COLO668 (cell line): ENCODE data around the gene ERBB4.
"Not testable (repeated sequence)": the region's sequence is repeated elsewhere in the genome, so short reads cannot be mapped to it uniquely, and the experiment has no call there.

Experiments used
- DNase-seq: peaks from one replicate; lab custom pipeline; 2025; ENCODE audit not compliant: unreplicated experiment; lab: John Stamatoyannopoulos, UW

ERBB4 gene

GRCh38 chr2:212027681-212028628 lies 510.6 kb downstream of the ERBB4 start:
- no peak for DNase-seq

- no peak for DNase-seq
Measured at GRCh38 chr2:212024040-212024439, 514.6 kb downstream of the ERBB4 start.

- no peak for DNase-seq
Measured at GRCh38 chr2:212022966-212023365, 515.6 kb downstream of the ERBB4 start.

- DNase-seq, result no peak
Measured at GRCh38 chr2:212021947-212022346, 516.7 kb downstream of the ERBB4 start.

- no peak for DNase-seq
Measured at GRCh38 chr2:212015588-212015987, 523.0 kb downstream of the ERBB4 start.

GRCh38 chr2:212013626-212014025 lies 525.0 kb downstream of the ERBB4 start:
- no peak for DNase-seq

- DNase-seq, result not testable (repeated sequence)
Measured at GRCh38 chr2:212010305-212010704, 528.3 kb downstream of the ERBB4 start.

- no peak for DNase-seq
Measured at GRCh38 chr2:212007972-212008371, 530.6 kb downstream of the ERBB4 start.

- DNase-seq, result peak; percentile 36
Measured at GRCh38 chr2:212005085-212005671, 533.4 kb downstream of the ERBB4 start.

- no peak for DNase-seq
Measured at GRCh38 chr2:212001325-212001724, 537.3 kb downstream of the ERBB4 start.

GRCh38 chr2:211996857-211997256 lies 541.7 kb downstream of the ERBB4 start:
- DNase-seq, result no peak

GRCh38 chr2:211994806-211995205 lies 543.8 kb downstream of the ERBB4 start:
- no peak for DNase-seq

GRCh38 chr2:211990335-211990734 lies 548.3 kb downstream of the ERBB4 start:
- no peak for DNase-seq

GRCh38 chr2:211986313-211986712 lies 552.3 kb downstream of the ERBB4 start:
- no peak for DNase-seq

- DNase-seq, result no peak
Measured at GRCh38 chr2:211985393-211985792, 553.2 kb downstream of the ERBB4 start.

GRCh38 chr2:211982162-211982561 lies 556.4 kb downstream of the ERBB4 start:
- no peak for DNase-seq

GRCh38 chr2:211981451-211981850 lies 557.2 kb downstream of the ERBB4 start:
- DNase-seq, result no peak

- DNase-seq, result no peak
Measured at GRCh38 chr2:211976076-211976475, 562.5 kb downstream of the ERBB4 start.

- no peak for DNase-seq
Measured at GRCh38 chr2:211967234-211967633, 571.4 kb downstream of the ERBB4 start.

GRCh38 chr2:211963969-211964368 lies 574.6 kb downstream of the ERBB4 start:
- DNase-seq, result no peak

- no peak for DNase-seq
Measured at GRCh38 chr2:211957799-211958198, 580.8 kb downstream of the ERBB4 start.

GRCh38 chr2:211955648-211956047 lies 583.0 kb downstream of the ERBB4 start:
- no peak for DNase-seq
